GM21381 (cell line): ENCODE results near the gene C16orf54.
"Not testable (repeated sequence)": the region's sequence is repeated elsewhere in the genome, so short reads cannot be mapped to it uniquely, and the experiment has no call there.

Experiments used
- ATAC-seq: cut with Tn5 transposase; IDR thresholded peaks from one replicate; pipeline ENCODE4 v1.9.1; 2021; ENCODE audit warnings: mild to moderate bottlenecking, moderate library complexity; ENCODE audit not compliant: unreplicated experiment

C16orf54 gene, protein sequence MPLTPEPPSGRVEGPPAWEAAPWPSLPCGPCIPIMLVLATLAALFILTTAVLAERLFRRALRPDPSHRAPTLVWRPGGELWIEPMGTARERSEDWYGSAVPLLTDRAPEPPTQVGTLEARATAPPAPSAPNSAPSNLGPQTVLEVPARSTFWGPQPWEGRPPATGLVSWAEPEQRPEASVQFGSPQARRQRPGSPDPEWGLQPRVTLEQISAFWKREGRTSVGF

GRCh38 chr16:29745853-29746345 lies at the start of gene C16orf54:
C16orf54 (minus strand) TSS chr16:29745990; CDS start chr16:29744951, 1,039 bp downstream.
- ATAC-seq = peak; percentile 80

- ATAC-seq = no peak
Measured at GRCh38 chr16:29794231-29794710, 48.5 kb upstream of the C16orf54 start.

- not testable (repeated sequence) for ATAC-seq
Measured at GRCh38 chr16:29793153-29793552, 47.4 kb upstream of the C16orf54 start.

DNA sequence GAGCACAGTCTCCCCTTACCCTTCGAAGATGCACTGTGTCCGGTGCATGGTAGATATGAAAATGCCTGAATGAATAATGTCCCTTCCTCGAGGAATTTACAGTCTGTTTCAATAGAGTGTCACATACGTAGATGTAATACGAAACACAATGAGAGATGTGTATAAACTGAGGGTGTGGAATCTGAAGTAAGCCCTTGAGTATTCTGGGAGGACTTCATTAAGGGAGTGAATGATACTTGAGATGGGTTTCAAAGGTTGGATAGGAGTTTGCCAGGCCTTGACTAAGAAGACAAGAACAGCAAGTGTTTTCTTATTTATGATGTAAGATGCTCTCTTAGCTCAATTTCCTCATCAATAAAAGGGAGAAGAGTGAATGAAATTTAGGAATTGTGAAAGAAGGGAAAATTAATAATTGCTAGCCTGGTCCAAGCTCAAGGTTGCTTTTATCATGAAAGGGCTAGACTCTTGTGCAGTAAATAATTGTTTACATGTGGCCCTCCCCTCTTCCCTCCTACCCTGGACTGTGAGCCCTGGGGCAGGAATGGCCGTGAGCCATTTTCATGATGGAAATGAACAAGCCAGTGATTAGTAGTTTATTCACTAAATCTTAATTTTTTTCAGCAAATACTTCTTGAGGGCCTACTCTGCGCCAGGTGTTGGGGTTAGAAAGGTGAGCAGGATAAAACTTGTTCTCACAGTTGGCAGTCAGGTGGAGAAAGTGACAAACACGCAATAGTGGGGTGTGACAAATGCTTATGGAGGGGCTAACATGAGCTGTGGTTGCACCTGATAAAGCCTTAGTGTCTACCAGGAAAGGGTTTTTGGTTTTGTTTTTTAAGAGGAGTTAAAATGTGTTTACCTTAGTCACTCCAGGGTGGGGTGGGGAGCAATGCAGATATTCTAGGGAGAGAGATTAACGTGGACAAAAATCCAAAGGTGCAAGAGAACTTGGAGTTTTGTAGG lies 46.3 kb upstream of the C16orf54 start:
- ATAC-seq = no peak

DNA sequence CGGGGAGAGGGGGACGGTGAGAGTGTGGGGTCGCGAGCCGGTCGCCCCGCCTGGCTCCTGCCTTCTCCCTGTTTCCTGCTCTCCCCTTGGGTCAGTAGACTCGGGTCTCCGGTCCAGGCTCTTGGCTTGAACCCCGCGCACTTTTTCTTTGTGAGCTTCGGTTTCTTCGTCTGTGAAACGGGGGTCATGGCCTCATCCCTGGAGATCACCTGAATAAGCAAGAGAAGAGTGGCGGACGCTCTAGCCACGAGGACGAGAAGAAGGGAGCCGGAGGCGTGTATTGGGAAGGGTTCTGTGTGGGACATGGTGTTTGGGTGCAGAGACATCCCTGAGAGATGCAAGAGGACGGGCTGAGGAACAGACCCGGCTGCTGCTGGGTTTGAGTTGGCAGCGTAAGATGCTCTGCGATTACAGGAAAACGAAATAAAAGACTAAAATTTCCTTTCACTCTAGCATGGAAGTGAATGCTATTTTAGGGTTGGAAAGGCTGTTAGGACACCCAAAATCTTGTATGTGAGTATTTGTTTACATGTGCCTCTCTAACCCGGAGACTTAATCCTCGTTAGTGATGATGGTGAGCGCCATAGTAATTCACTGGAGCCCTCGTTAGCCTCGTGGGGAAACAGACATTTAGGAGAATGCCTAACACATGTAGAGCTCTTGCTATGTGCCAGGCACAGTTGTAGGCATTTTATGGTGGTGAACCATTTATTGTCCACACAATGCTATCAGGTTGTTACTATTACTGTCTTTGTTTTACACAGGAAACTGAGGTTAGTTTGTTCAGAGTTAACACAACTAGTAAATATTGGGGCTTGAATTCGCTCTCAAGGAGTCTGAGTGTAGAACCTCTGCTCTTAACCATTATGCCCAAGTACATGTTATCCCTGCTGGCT lies 45.4 kb upstream of the C16orf54 start:
- no peak for ATAC-seq

- peak; percentile 96 for ATAC-seq
Measured at GRCh38 chr16:29790183-29790948, 44.6 kb upstream of the C16orf54 start, which contains the start of gene KIF22. KIF22 (plus strand) TSS chr16:29790751; CDS start chr16:29790760, 9 bp downstream.

DNA sequence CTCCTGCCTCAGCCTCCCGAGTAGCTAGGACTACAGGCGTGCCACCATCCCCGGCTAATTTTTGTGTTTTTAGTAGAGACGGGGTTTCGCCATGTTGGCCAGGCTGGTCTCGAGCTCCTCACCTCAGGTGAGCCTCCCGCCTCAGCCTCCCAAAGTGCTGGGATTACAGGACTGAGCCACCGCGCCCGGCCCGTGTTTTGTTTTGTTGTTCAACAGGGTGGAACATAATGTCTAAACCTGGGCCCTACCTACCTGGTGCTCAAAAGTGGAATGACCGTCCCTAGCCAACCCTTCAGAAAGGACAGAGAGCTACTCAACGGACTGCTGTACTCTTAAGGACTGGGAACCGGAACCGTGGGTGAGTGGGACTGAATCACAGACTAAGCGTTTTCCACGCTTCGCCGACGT lies 44.0 kb upstream of the C16orf54 start:
- no peak for ATAC-seq

DNA sequence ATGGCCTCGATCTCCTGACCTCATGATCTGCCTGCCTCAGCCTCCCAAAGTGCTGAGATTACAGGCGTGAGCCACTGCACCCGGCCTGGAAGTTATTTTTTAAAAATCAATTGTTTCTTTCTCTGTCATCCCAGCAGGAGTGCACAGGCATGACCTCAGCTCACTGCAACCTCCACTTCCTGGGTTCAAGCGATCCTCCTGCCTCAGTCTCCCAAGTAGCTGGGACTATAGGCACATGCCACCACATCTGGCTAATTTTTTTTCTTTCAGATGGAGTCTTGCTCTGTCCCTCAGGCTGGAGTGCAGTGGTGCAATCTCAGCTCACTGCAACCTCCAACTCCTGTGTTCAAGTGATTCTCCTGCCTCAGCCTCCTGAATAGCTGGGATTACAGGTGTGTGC lies 41.4 kb upstream of the C16orf54 start:
- not testable (repeated sequence) for ATAC-seq

DNA sequence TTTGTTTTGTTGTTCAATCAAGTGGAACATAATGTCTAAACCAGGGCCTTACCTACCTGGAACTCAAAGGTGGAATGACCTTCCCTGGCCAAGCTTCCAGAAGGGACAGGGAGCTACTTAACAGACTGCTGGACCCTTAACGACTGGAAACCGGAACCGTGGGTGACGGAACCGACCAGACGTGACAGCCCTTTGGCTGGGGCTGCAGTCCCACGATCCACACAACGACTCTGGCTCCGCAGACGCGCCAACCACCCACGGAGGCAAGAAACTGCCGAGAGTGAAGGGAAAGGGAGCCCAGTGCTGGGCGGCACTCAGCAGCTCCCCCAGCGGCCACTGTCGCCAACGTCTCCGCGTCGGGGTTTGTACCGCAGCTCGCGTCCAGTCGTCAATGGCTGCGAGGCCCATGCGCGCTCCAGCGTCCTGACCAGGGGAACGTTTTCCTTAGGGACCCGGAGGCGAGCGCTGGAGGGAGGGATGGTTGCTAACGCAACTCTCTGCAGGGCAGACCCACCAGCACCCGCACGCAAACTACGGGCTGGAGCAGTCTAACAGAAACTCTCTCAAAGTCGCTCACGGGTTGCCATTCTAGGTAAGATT lies 39.2 kb upstream of the C16orf54 start:
- ATAC-seq = no peak

- no peak for ATAC-seq
Measured at GRCh38 chr16:29784157-29784556, 38.4 kb upstream of the C16orf54 start.

DNA sequence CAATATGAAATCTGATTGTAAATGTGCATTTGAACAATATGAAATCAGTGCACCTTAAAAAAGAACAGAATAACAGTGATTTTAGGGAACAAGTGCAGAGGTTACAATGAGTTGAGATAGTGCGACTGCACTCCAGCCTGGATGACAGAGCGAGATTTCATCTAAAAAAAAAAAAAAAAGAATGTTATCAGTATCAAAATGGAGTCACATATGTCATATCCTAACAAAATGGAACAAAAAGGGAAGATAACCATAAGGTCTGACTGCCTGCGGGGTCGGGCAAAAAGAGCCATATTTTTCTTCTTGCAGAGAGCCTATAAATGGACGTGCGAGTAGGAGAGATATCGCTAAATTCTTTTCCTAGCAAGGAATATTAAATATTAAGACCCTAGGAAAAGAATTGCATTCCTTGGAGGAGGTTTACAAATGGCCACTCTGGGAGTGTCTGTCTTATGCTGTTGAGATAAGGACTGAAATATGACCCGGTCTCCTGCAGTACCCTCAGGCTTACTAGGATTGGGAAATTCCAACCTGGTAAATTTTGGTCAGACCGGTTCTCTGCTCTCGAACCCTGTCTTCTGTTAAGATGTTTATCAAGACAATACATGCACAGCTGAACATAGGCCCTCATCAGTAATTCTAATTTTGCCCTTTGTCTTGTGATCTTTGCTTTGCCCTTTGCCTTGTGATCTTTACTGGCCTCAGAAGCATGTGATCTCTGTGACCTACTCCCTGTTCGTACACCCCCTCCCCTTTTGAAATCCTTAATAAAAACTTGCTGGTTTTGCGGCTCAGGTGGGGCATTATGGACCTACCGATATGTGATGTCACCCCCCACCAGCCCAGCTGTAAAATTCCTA lies 37.5 kb upstream of the C16orf54 start:
- ATAC-seq = not testable (repeated sequence)

DNA sequence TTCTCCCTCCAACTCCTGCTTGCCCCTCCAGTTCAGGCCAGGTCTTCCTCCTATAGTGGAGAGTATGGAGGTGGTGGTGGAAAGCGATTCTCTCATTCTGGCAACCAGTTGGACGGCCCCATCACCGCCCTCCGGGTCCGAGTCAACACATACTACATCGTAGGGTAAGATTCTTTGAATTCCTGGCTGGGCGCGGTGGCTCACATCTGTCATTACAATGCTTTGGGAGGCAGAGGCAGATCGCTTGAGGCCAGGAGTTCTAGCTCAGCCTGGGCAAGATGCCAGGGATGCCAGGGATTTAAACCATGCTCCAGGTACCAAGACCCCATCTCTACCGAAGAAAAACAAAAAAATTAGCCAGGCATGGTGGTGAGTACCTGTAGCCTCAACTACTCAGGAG lies 33.7 kb upstream of the C16orf54 start:
- ATAC-seq = no peak

DNA sequence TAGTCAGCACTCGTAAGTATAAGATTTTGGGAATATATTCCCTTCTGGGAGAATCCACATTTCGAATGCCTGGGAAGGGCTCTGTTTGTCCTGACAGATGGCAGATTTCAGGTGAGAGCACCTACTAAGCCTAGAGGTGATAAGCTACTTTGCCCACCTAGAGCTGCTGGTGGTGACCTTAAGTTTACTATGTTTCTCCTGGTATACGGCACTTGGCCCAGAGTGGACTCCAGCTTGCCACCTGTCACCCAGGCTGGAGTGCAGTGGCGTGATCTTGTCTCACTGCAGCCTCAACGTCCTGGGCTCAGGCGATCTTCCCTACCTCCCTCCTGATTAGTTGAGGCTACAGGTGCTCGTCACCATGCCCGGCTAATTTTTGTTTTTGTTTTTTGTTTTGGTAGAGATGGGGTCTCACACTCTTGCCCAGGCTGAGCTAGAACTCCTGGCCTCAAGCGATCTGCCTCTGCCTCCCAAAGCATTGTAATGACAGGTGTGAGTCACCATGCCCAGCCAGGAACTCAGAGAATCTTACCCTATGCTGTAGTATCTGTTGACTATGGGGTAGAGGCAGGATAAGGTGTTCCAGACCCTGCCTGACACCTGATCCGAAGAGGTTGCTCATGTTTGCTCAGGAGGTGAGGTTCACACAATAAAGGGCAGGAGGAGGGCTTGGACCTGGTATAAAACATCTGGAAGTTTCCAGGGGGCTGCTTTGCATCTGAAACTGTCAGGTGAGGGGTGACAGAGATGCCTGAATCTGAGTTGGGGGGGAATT lies 32.0 kb upstream of the C16orf54 start, which contains the start of gene ZG16:
TSS of gene ZG16 (plus strand) at position 681 of the 775 bp plus-strand sequence. CDS start 1,011 bp downstream, outside the sequence.
- no peak for ATAC-seq

GRCh38 chr16:29775742-29776408 lies 30.1 kb upstream of the C16orf54 start:
- ATAC-seq = no peak

DNA sequence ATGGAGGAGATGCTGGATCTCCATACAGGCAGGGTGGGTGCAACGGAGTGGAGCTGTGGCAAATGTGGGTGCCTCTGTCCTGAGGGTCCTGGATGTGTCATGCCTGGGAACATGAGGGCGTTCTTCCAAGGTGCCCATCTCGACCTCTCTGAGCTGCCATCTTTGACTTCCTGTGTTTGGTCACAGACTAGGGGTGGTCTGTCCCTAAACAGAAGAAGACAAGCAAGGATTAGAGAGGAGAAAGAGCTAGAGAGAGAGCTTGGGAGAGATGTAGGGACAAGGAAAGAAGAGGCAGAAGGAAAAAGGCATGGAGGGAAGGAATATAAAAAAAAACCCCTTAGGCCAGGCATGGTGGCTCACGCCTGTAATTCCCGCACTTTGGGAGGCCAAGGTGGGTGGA lies 28.9 kb upstream of the C16orf54 start:
- ATAC-seq = no peak

GRCh38 chr16:29772330-29772729 lies 26.5 kb upstream of the C16orf54 start:
- not testable (repeated sequence) for ATAC-seq
